HG03108 (cell line): ENCODE measurements around the gene RABGGTB.
"Not testable (repeated sequence)": the region's sequence is repeated elsewhere in the genome, so short reads cannot be mapped to it uniquely, and the experiment has no call there.

Source experiments
- ATAC-seq: cut with Tn5 transposase; IDR thresholded peaks from one replicate; pipeline ENCODE4 v1.9.1; 2021; ENCODE audit warnings: moderate library complexity; ENCODE audit not compliant: unreplicated experiment

Gene RABGGTB

DNA sequence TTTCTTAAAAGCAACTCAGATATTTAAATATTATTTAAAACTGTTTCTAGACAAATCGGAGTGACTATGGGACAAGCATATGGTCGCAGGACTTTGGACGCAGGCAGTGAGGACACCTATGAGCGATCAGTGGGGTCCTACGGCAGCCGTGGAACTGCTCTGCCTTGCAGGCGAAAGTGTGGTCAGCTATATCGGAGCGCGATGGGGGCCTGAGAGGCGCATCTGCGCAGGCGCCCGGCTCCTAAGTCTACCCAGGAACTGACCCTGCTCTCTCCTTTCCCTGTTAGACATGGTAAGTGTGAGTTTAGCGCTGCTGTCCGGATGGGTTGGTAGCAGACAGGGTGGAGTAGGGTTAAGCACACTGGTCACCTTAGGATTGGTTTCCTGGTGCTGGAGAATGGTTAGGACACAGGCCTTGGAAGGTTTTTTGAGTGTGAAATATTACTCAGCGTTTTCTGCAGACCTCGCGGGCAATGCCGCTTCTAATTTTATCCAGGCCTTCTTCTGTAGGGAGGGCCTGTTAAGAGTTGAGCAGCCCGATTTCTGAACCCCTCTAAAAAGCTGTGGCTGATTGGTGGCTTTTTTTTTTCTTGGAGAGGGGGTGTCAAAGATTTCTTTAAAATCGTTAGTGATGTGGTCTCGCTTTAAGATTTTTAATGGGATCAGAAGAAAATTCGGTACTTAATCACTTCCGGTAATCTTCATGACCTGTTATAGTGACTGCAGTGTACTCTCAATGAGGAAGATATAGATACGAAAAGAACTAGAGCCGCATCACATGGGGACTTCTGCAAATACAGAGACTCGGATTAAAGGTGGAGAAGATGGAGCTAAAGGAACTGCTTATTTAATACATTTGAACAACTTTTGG is at the start of gene RABGGTB:
TSS of gene RABGGTB (plus strand) at position 274 of the 871 bp plus-strand sequence. CDS start at position 290, 16 bp downstream.
- peak; percentile 76 for ATAC-seq

DNA sequence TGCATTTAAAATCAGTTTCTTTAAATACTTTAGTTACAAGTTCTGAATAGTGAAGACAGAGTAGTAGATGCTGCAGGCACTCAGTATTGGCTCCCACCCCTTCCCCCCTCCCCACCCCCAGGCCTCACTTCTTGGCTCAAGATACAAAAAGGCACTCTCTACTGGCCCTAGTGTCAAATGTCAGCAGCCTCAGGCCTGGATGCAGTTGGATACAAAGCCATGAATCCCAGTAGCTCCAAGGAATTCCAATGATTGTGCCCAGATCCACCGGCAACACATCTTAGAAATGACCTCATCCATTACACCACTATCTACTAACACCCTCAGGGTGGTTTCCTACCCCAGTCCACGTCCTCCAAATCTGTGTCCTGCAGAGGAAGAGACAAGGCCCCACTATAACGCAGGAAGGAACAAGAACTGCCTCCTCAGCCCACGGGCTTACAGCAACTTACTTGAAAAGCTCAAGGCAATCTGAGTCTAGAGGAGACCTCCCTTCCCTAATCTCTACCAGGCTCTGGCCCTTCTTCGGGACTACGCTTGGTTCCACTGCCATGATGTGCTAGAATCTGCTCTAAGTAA is 43.9 kb upstream of the RABGGTB start:
- ATAC-seq, result no peak

DNA sequence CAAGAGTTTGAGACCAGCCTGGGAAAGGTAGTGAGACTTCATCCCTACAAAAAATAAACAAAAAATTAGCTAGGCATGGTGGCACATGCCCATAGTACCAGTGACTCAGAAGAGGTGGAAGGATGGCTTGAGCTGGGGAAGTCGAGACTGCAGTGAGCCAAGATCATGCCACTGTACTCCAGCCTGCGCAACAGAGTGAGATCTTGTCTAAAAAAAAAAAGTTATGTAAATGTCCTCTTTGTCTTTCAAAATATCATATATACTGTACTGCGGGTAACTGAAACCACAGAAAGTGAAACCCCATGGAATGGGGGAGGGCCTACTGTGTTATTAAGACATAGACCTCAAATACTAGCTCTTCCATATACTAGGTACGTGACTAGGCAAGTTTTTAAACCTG is 40.8 kb upstream of the RABGGTB start:
- ATAC-seq, result no peak

GRCh38 chr1:75757210-75757609 is 28.8 kb upstream of the RABGGTB start:
- not testable (repeated sequence) for ATAC-seq

DNA sequence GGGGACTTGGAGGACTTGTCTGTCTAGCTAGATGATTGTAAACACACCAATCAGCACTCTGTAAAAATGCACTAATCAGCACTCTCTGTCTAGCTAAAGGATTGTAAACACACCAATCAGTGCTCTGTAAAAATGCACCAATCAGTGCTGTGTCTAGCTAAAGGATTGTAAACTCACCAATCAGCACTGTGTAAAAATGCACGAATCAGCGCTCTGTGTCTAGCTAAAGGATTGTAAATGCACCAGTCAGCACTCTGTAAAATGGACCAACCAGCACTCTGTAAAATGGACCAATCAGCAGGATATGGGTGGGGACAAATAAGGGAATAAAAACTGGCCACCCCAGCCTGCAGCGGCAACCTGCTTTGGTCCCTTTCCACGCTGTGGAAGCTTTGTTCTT is 27.5 kb upstream of the RABGGTB start:
- ATAC-seq, result not testable (repeated sequence)

- no peak for ATAC-seq
These were observed 21.9 kb upstream of the RABGGTB start for GRCh38 chr1:75764057-75764655.

GRCh38 chr1:75765697-75766355 is 20.2 kb upstream of the RABGGTB start:
- no peak for ATAC-seq

DNA sequence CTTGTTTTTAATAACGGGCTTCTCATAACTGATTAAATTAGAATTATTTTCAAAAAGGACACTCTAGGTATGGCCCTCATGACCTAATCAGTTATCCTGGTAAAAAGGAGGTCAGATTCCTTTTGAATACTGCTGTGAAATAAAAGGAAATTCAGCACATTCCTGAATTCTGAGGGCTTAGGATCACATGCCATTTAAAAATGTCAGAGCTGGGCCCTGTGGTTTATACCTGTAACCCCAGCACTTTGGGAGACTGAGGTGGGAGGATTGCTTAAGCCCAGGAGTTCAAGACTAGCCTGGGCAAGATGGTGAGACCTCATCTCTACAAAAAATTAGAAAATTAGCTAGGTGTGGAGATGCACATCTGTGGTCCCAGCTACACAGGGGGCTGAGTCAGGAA is 18.0 kb upstream of the RABGGTB start:
- no peak for ATAC-seq

GRCh38 chr1:75770761-75771160 is 15.3 kb upstream of the RABGGTB start:
- ATAC-seq, result no peak

DNA sequence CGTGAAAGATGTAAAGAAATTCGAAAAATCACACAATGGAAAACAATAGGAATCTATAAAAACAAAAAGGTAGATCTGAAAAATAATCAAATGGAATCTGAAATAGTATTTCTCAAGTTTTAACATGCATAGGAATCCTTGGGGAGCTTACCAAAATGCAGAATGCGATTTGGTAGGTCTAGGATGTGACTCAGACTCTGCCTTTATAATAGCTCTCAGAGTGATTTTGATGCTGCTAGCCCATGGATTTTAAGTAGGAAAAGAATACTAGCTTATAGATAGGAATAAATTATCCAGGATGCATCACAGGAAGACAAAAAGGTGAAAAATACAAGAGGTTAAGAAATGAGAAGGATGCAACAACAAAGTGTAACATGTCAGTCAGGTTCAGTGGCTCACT is 14.1 kb upstream of the RABGGTB start:
- ATAC-seq, result no peak

GRCh38 chr1:75777812-75778211 is 8.2 kb upstream of the RABGGTB start:
- not testable (repeated sequence) for ATAC-seq

DNA sequence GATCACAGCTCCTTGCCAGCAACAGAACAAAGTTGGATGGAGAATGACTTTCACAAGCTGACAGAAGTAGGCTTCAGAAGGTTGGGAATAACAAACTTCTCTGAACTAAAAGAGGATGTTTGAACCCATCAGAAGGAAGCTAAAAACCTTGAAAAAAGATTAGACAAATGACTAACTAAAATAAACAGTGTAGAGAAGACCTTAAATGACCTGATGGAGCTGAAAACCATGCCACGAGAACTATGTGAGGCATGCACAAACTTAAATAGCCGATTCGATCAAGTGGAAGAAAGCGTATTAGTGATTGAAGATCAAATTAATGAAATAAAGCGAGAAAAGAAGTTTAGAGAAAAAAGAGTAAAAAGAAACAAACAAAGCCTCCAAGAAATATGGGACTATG is 7.4 kb upstream of the RABGGTB start:
- not testable (repeated sequence) for ATAC-seq

- ATAC-seq, result not testable (repeated sequence)
These were observed 5.9 kb upstream of the RABGGTB start for GRCh38 chr1:75780183-75780582.

DNA sequence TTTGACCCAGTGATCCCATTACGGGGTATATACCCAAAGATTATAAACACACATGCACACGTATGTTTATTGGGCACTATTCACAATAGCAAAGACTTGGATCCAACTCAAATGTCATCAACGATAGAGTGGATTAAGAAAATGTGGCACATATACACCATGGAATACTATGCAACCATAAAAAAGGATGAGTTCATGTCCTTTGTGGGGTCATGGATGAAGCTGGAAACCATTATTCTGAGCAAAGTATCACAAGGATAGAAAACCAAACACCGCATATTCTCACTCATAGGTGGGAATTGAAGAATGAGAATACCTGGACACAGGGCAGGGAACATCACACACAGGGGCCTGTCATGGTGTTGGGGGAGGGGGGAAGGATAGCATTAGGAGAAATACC is 2.1 kb upstream of the RABGGTB start:
- ATAC-seq, result not testable (repeated sequence)

DNA sequence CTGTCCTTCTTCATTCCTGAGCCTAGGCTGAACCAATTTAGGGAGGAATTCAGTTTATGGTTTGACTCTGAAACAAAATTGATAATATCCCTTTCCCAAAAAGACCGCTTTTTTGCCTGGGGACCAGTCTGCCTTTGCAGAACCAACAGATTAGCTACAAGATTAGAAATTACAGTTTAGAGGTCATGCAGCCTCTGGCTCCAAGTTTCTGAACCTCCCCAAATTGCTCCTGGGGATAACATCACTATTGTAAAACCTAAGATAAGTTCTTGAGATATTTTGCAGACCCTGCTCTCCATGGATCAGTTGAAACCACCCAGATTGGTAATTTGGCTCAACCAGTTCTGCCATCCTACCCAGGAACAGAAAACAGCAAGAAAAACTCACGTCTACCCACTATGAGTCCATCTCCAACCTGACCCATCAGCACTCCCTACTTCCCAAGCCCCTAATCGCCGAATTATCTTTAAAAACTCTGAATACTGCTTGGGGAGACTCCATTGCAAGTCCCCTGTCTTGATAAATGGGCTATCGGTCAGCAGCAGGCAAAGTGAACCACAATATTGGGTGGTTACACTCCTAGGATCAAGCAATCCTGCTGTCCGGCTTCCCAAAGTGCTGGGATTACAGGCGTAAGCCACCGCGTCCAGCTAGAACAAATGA is 605 bp upstream of the RABGGTB start:
- peak; percentile 18 for ATAC-seq

DNA sequence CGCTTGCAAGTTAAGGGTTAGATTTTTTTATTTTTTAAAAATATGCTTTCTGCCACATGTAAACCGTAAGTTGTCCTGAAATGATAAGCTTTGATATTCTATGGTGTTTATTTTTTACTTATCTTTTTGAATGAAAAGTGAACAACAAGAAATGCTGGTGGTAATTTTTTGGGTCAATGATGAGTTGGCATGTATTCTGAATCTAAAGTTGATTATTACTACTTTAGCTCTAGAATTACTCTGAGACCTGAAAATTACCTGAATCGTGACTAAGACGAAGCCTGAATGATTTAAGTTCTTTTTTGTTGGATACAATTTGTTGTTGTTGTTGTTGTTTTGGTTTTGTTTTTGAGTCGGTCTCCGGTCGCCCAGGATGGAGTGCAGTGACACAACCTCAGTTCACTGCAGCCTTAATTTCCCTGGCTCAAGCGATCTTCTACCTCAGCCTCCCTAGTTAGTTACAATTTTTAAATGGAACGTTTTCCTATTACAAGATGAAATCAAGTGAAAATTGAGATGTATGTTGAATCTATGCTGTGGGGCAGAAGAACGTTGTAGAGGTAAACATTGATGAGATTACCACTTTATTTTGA is 941 bp downstream of the RABGGTB start:
- no peak for ATAC-seq

- no peak for ATAC-seq
These were observed 1.5 kb downstream of the RABGGTB start for GRCh38 chr1:75787524-75787923.

DNA sequence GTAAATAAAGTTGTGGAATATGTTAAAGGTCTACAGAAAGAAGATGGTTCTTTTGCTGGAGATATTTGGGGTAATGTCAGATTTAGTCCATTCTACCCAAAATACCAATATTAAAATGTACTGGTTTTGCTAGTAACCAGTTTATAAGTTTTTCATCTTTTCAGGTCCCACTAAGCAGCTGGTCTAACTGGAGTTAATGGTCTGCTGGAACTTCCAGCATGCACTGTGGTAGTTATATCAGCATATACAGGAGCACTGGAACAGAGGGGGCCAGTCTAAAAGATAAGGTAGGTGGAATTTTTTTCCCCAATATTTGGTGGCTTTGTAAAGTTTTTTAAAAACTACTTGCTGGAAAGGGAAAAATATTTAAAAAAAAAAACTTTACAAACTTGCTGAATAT is 3.9 kb downstream of the RABGGTB start:
- ATAC-seq, result no peak

DNA sequence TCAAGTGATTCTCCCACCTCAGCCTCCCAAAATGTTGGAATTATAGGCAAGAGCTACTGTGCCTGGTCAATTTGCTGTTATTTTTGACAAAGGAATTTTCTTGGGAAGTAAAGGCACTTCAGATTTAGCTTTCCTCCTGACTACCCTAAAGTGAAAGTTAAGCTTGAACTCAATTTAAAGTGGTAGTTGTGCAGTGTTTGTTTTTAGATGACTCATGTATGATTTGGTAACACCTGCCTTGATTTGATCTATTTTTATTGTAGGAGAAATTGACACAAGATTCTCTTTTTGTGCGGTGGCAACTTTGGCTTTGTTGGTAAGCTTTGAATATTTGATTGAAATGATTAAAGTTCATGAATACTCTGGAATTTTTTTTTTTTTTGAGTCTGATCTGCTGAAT is 5.0 kb downstream of the RABGGTB start:
- ATAC-seq, result no peak

GRCh38 chr1:75792091-75792490 is 6.0 kb downstream of the RABGGTB start:
- no peak for ATAC-seq

DNA sequence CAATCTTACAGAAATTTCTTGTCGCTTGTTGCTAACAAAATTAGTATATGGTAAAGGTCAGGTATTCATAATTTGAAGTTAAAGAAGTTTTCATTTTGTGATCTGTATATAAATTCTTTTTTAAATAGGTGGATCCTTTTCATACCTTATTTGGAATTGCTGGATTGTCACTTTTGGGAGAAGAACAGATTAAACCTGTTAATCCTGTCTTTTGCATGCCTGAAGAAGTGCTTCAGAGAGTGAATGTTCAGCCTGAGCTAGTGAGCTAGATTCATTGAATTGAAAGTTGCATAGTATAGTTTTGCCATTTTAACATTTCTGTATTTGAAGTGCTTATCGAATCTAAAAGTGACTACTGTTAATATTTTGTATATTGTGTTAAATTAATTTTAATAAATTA is 8.3 kb downstream of the RABGGTB start:
- no peak for ATAC-seq
